ENCODE measurements around the gene MROH2B.

Gene MROH2B

GRCh38 chr5:41071242-41071641 is at the start of gene MROH2B:
Gene MROH2B (minus strand): TSS chr5:41071342. CDS start chr5:41070852, 490 bp downstream.
- no peak for DNase-seq (ENCODE audit: low read depth)

- DNase-seq (ENCODE audit: low read depth): no peak
These were observed 49.5 kb upstream of the MROH2B start for GRCh38 chr5:41120600-41120999.

- DNase-seq (ENCODE audit: low read depth): no peak
These were observed 47.0 kb upstream of the MROH2B start for GRCh38 chr5:41118177-41118576.

- DNase-seq (ENCODE audit: low read depth): peak; percentile 11
These were observed 44.1 kb upstream of the MROH2B start for GRCh38 chr5:41115281-41115680.

GRCh38 chr5:41112486-41113455 is 41.6 kb upstream of the MROH2B start:
- no peak for DNase-seq (ENCODE audit: low read depth)

GRCh38 chr5:41109186-41109585 is 38.0 kb upstream of the MROH2B start:
- DNase-seq (ENCODE audit: low read depth): no peak

- DNase-seq (ENCODE audit: low read depth): no peak
These were observed 31.2 kb upstream of the MROH2B start for GRCh38 chr5:41102341-41102740.

GRCh38 chr5:41097642-41098041 is 26.5 kb upstream of the MROH2B start:
- no peak for DNase-seq (ENCODE audit: low read depth)

- no peak for DNase-seq (ENCODE audit: low read depth)
These were observed 24.4 kb upstream of the MROH2B start for GRCh38 chr5:41095324-41096101.

- DNase-seq (ENCODE audit: low read depth): no peak
These were observed 23.7 kb upstream of the MROH2B start for GRCh38 chr5:41094871-41095270.

GRCh38 chr5:41093803-41094202 is 22.7 kb upstream of the MROH2B start:
- DNase-seq (ENCODE audit: low read depth): no peak

- DNase-seq (ENCODE audit: low read depth): peak; percentile 10
These were observed 16.3 kb upstream of the MROH2B start for GRCh38 chr5:41087461-41087860.

- DNase-seq (ENCODE audit: low read depth): no peak
These were observed 12.2 kb upstream of the MROH2B start for GRCh38 chr5:41083306-41083705.

- no peak for DNase-seq (ENCODE audit: low read depth)
These were observed 833 bp upstream of the MROH2B start for GRCh38 chr5:41071975-41072374.

- no peak for DNase-seq (ENCODE audit: low read depth)
These were observed 3.2 kb downstream of the MROH2B start for GRCh38 chr5:41067714-41068568.

GRCh38 chr5:41065691-41066335 is 5.3 kb downstream of the MROH2B start:
- no peak for DNase-seq (ENCODE audit: low read depth)

GRCh38 chr5:41057940-41058339 is 13.2 kb downstream of the MROH2B start:
- no peak for DNase-seq (ENCODE audit: low read depth)

- no peak for DNase-seq (ENCODE audit: low read depth)
These were observed 13.9 kb downstream of the MROH2B start for GRCh38 chr5:41057231-41057630.

- no peak for DNase-seq (ENCODE audit: low read depth)
These were observed 22.2 kb downstream of the MROH2B start for GRCh38 chr5:41048986-41049385.

GRCh38 chr5:41043109-41043747 is 27.9 kb downstream of the MROH2B start:
- no peak for DNase-seq (ENCODE audit: low read depth)

GRCh38 chr5:41032973-41033372 is 38.2 kb downstream of the MROH2B start:
- DNase-seq (ENCODE audit: low read depth): no peak
